SU-DHL-6 (cell line): Measurements from ENCODE around the gene CCDC187.

Source experiments
- H2AFZ ChIP-seq: fragments of 200-600 bp; sonication (generic); 2 replicates; pipeline ENCODE4 v1.6.1; 2014; ENCODE audit warnings: low read depth, mild to moderate bottlenecking, moderate library complexity, mixed read lengths, antibody characterized with exemption, low read length; ENCODE audit not compliant: severe bottlenecking
- H3F3A ChIP-seq: fragments of 200-600 bp; shearing (Covaris generic); 2 replicates; pipeline ENCODE4 v1.6.0; 2016; ENCODE audit warnings: antibody characterized with exemption, mild to moderate bottlenecking; ENCODE audit not compliant: insufficient read depth
- H3K27ac ChIP-seq: fragments of 200-600 bp; sonication (generic); 2 replicates; pipeline ENCODE4 v1.5.1; 2016; ENCODE audit warnings: low read depth, mild to moderate bottlenecking, low read length, moderate library complexity, mixed read lengths
- H3K27me3 ChIP-seq: fragments of 200-600 bp; sonication (generic), shearing (Covaris generic); 2 replicates; pipeline ENCODE4 v1.6.0; 2014; ENCODE audit warnings: mild to moderate bottlenecking, low read length
- H3K36me3 ChIP-seq: fragments of 200-600 bp; sonication (generic); 2 replicates; pipeline ENCODE4 v1.6.1; 2014; ENCODE audit warnings: mild to moderate bottlenecking, low read length, mixed read lengths
- H3K4me2 ChIP-seq: fragments of 300-600, 200-600 bp; shearing (Covaris generic), sonication (generic); 2 replicates; pipeline ENCODE4 v1.6.0; 2014; ENCODE audit warnings: low read length, low read depth, mild to moderate bottlenecking; ENCODE audit not compliant: poor library complexity, severe bottlenecking
- H3K4me3 ChIP-seq: fragments of 200-600 bp; sonication (generic); 2 replicates; pipeline ENCODE4 v1.5.1; 2014; ENCODE audit warnings: antibody characterized with exemption, low read length, mild to moderate bottlenecking, mixed read lengths; ENCODE audit not compliant: insufficient read depth, poor library complexity, severe bottlenecking
- H3K79me2 ChIP-seq: fragments of 200-600 bp; sonication (generic); 2 replicates; pipeline ENCODE4 v1.6.1; 2014; ENCODE audit warnings: mild to moderate bottlenecking, low read length, moderate library complexity; ENCODE audit not compliant: insufficient read depth
- H3K9ac ChIP-seq: fragments of 200-600 bp; sonication (generic); 2 replicates; pipeline ENCODE4 v1.7.0; 2014; ENCODE audit warnings: mild to moderate bottlenecking, low read length
- H3K9me2 ChIP-seq: fragments of 200-600 bp; sonication (generic); replicated peaks from 2 replicates; pipeline ENCODE4 v1.6.1; 2014; ENCODE audit warnings: low read length; ENCODE audit not compliant: insufficient read depth
- H3K9me3 ChIP-seq: fragments of 200-600 bp; sonication (generic); 2 replicates; pipeline ENCODE4 v1.6.1; 2014; ENCODE audit warnings: low read length, mixed read lengths; ENCODE audit not compliant: insufficient read depth
- H4K20me1 ChIP-seq: fragments of 200-600 bp; sonication (generic); 2 replicates; pipeline ENCODE4 v1.6.1; 2014; ENCODE audit warnings: low read depth, mild to moderate bottlenecking, antibody characterized with exemption, low read length, moderate library complexity, mixed read lengths
- CTCF ChIP-seq: fragments of 200-600 bp; sonication (generic); IDR thresholded peaks from one replicate; pipeline ENCODE4 v1.5.1; 2017; ENCODE audit warnings: antibody characterized with exemption, mild to moderate bottlenecking, low read length, moderate library complexity; ENCODE audit not compliant: insufficient read depth, poor library complexity, severe bottlenecking
- EZH2phosphoT487 ChIP-seq: fragments of 200-600 bp; sonication (generic), shearing (Covaris generic); conservative IDR thresholded peaks from 2 replicates; pipeline ENCODE4 v1.6.1; 2018; ENCODE audit warnings: mild to moderate bottlenecking, antibody characterized with exemption, low read length, moderate library complexity, mixed read lengths

CCDC187 gene

DNA sequence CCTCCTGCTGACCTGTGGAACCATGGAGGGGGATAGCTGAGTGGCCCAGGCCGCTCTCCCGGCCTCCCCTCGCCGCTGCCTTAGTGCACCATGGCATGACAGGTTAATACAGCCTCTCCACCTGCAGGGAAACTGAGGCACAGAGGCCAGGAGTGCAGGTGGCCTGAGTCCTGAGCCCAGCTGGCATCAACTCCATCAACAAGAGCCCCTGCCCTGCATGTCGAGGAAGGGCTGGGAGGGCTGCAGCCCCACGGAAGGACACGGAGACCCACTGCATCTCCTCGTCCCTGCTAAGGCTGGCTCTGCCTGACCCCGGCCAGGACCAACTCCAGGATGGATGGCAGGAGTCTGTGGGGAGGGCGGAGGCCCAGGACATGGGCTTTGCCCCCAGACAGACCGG lies 27.2 kb downstream of the CCDC187 start:
- no peaks in the 10 kb centered on the region for H3K27me3 ChIP-seq

DNA sequence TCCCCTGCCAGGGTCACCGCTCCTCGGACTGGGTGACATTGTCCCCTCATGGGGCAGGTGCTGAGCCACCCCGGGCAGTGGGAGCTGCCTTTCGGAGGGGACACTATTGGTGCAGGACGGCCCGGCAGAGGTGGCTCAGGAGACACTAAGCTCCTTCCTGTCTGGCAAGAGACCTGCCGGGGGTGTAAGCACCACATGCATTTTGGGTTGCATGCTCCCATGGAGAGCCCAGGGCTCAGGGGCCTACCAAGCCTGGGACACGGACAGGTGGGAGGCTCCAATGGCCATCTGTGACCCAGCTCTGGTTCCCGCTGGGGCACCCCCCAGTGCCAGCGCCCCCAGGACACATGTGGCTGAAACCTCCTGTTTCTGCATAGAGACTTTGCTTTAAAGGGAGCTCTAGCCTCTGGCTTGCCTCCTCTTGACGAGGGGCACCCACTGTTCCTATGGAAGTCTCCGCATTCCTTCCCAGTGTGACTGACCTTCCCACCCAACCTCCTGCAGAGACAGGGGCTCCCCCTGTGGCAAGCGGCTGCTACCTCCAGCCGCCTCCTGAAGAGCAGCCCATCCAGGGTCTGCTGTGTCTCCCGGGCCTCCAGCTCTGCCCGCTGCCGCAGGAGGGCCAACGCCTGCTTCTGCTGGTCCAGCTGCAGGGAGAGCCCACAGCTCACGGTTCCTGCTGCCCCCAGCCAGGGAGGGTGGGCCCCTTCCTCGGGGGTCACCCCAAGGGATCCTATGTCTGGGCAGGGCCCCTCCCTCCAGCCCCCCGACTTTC lies 28.1 kb downstream of the CCDC187 start:
- Histone ChIP-seq H3K4me2 (no peak overlapping the region), H3K27me3 (no peaks in the 10 kb centered on the region), H3F3A (no peaks in the 10 kb centered on the region), H3K79me2 (no peaks in the 10 kb centered on the region), H2AFZ (no peak overlapping the region), H3K4me3 (no peak overlapping the region), H3K36me3 (no peaks in the 10 kb centered on the region), H3K9me3 (no peaks in the 10 kb centered on the region), H3K9ac (no peak overlapping the region), H4K20me1 (no peaks in the 10 kb centered on the region), H3K9me2 (no peaks in the 10 kb centered on the region), H3K27ac (no peak overlapping the region)
- TF ChIP-seq CTCF: no peak
- no peak for TF ChIP-seq EZH2phosphoT487

More for the DNA sequence above, 27.2 kb downstream of the CCDC187 start:
- TF ChIP-seq CTCF: no peak
- no peaks in the 10 kb centered on the region for H3K9me2 ChIP-seq
- H3F3A ChIP-seq: no peaks in the 10 kb centered on the region
- no peak overlapping the region for H2AFZ ChIP-seq
- no peaks in the 10 kb centered on the region for H3K79me2 ChIP-seq
- H4K20me1 ChIP-seq: no peaks in the 10 kb centered on the region
- no peak overlapping the region for H3K4me2 ChIP-seq
- H3K4me3 ChIP-seq: no peak overlapping the region
- H3K9me3 ChIP-seq: no peaks in the 10 kb centered on the region
- no peak overlapping the region for H3K9ac ChIP-seq
- H3K36me3 ChIP-seq: no peaks in the 10 kb centered on the region
- H3K27ac ChIP-seq: no peak overlapping the region

GRCh38 chr9:136274786-136275654 lies 28.9 kb downstream of the CCDC187 start:
- H3K27ac ChIP-seq: no peak overlapping the region
- H3K4me2 ChIP-seq: no peak overlapping the region
- H3K79me2 ChIP-seq: no peaks in the 10 kb centered on the region
- H3F3A ChIP-seq: no peaks in the 10 kb centered on the region
- H4K20me1 ChIP-seq: no peaks in the 10 kb centered on the region
- TF ChIP-seq CTCF (no peak), EZH2phosphoT487 (no peak)
- no peak overlapping the region for H3K9ac ChIP-seq
- H3K36me3 ChIP-seq: no peaks in the 10 kb centered on the region
- H3K4me3 ChIP-seq: no peak overlapping the region
- no peaks in the 10 kb centered on the region for H3K9me2 ChIP-seq
- no peaks in the 10 kb centered on the region for H3K27me3 ChIP-seq
- H2AFZ ChIP-seq: no peak overlapping the region
- H3K9me3 ChIP-seq: no peaks in the 10 kb centered on the region
